ENCODE measurements around the gene TM4SF1. TPM values are rescaled to one million over a fixed set of nuclear protein-coding genes. Genes with fewer than 3 reads are reported as not detected.

Gene TM4SF1
- total RNA-seq, 1 experiment from 2014 or later = 1,063 TPM

DNA sequence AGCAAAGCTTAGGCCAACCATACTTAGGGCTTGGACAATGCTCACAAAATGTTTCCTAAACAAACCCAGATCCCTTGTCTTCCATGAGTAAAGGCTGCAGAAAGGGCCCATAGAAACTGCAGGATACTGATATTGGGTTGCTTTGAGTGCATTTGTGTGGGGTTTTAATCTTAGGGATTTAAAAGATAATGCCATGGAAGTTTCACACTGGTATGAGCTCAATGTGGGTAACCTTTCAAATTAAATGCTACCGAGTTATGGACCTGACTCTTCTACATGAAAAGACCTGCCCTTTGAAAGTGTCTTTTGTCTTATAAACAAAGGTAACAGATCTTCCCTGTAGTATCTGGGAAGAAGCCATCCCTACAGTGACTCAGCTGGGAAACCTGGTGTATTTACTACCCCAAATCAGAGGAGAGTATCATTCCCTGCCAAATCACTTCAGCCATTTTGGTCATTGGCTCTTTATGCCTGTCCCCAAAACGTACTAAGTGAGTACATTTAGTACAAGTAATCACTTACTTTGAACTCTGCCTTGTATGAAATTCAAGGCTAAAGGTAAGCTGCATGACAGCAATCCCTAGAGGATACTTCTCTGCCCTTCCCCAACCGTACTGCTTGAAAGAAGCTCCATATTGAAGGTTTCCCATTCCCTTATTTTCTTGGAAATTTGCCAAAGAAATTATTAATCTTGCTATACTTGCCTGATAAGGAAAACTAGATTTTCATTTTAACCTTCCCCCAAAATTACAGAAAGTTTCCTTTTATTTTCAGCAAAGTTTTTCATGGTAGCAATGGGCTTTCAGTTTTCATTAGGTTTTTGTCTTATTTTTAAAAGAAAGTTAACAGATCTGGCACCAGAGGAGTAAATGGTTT is 7.2 kb downstream of the TM4SF1 start:
- ATAC-seq (no peak; the same call in 1 of the 2 replicates), DNase-seq (ENCODE audit: low read depth, low spot score) (peak; percentile 63)
- Histone ChIP-seq H3K9me3 (ENCODE audit: control insufficient read depth, insufficient read depth, low read depth, low read length) (no peaks in the 10 kb centered on the region), H3K36me3 (ENCODE audit: control insufficient read depth, insufficient read depth, low read length) (peaks cover 61% of the 10 kb centered on the region), H3K4me1 (ENCODE audit: control insufficient read depth, insufficient read depth, low read length) (peaks cover 91% of the 10 kb centered on the region), H3K27me3 (ENCODE audit: control insufficient read depth, insufficient read depth, low read length) (no peaks in the 10 kb centered on the region), H3K4me3 (ENCODE audit: low read depth in 2 of 2, low read length in 2 of 2) (peak overlapping the region; percentile 49 to 88), H3K27ac (ENCODE audit: low read length) (peak overlapping the region; percentile 100)
- POLR2A ChIA-PET = interaction anchor here (0.6 to 1.3 kb wide), 7 partner anchors 12 to 138 kb away, joined by 3 to 10 read pairs (median 4); no protein-coding TSS in a partner anchor
- intact Hi-C loops (cut with micrococcal nuclease; ENCODE audit: unreplicated experiment) = loop anchor here (5.0 kb wide), 2 partner anchors 38 to 68 kb away; partner anchors contain the start of gene TM4SF18
- CTCF ChIA-PET = interaction anchor here (0.5 kb wide), 1 partner anchor 84 kb away, joined by 3 read pairs; no protein-coding TSS in a partner anchor
- in situ Hi-C loops (cut with HindIII; ENCODE audit: low pct_unique_long_range_greater_than_20kb, low sequenced_read_pairs) = no loop called here
- BruUV-seq (replicated peaks) = TSS peak; percentile 0
- TF ChIP-seq, protein P1, sequence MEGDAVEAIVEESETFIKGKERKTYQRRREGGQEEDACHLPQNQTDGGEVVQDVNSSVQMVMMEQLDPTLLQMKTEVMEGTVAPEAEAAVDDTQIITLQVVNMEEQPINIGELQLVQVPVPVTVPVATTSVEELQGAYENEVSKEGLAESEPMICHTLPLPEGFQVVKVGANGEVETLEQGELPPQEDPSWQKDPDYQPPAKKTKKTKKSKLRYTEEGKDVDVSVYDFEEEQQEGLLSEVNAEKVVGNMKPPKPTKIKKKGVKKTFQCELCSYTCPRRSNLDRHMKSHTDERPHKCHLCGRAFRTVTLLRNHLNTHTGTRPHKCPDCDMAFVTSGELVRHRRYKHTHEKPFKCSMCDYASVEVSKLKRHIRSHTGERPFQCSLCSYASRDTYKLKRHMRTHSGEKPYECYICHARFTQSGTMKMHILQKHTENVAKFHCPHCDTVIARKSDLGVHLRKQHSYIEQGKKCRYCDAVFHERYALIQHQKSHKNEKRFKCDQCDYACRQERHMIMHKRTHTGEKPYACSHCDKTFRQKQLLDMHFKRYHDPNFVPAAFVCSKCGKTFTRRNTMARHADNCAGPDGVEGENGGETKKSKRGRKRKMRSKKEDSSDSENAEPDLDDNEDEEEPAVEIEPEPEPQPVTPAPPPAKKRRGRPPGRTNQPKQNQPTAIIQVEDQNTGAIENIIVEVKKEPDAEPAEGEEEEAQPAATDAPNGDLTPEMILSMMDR (IDR thresholded peaks at IDR 0.05) = no peak
- TF ChIP-seq POLR2AphosphoS5 (IDR thresholded peaks at IDR 0.05; ENCODE audit: low read depth, low read length) (peak; percentile 88), TCF7L2 (IDR thresholded peaks at IDR 0.05; ENCODE audit: low read depth, low read length) (no peak)
- TF ChIP-seq, protein P2, sequence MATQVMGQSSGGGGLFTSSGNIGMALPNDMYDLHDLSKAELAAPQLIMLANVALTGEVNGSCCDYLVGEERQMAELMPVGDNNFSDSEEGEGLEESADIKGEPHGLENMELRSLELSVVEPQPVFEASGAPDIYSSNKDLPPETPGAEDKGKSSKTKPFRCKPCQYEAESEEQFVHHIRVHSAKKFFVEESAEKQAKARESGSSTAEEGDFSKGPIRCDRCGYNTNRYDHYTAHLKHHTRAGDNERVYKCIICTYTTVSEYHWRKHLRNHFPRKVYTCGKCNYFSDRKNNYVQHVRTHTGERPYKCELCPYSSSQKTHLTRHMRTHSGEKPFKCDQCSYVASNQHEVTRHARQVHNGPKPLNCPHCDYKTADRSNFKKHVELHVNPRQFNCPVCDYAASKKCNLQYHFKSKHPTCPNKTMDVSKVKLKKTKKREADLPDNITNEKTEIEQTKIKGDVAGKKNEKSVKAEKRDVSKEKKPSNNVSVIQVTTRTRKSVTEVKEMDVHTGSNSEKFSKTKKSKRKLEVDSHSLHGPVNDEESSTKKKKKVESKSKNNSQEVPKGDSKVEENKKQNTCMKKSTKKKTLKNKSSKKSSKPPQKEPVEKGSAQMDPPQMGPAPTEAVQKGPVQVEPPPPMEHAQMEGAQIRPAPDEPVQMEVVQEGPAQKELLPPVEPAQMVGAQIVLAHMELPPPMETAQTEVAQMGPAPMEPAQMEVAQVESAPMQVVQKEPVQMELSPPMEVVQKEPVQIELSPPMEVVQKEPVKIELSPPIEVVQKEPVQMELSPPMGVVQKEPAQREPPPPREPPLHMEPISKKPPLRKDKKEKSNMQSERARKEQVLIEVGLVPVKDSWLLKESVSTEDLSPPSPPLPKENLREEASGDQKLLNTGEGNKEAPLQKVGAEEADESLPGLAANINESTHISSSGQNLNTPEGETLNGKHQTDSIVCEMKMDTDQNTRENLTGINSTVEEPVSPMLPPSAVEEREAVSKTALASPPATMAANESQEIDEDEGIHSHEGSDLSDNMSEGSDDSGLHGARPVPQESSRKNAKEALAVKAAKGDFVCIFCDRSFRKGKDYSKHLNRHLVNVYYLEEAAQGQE (IDR thresholded peaks at IDR 0.05; ENCODE audit: insufficient read depth in 1 of 2, low read depth in 2 of 2, low read length in 1 of 2) = no peak

DNA sequence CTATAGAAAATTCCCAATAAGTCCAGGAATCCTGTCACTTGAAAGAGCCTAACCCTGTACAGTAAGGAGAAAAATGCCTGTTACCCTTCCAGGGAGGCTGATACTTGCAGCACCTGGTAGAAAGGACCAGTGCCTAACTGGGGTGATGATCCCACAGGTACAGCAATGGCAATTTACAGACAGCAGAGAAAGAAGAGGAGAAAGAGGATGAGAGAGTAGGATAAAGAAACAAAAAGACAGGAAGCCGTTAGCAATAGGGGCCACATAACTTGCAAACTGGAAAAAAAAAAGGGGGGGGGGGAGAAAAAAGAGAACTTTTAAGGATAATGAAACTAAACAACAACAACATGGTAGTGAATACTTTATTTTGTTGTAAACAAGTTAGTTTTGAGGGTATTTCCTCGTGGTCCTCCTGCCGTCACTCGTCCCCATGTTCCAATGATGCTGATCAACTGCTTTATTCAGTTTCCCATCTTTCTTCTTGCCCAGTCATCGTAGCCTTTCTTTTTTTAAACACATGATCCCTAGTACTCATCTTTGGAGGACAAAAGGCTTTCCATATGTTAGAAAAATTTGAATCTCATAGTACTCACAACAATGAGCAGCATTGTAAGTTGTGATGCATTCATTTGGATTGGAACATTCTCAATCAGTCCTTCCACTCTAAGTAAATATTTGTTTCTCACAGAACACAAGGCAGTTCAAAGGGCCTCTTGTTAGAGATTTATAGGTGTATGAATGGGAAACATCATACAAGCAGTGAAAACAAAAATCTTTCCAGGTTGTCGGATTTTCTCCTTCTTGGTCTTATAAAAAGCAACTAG is 8.6 kb downstream of the TM4SF1 start:
- ChIA-PET CTCF (no interaction called here), POLR2A (interaction anchor here (0.6 to 1.0 kb wide), 6 partner anchors 9 to 122 kb away, joined by 3 to 5 read pairs (median 3); partner anchors contain the start of gene TM4SF1)
- H3K27ac ChIP-seq (ENCODE audit: low read length) = peak overlapping the region; percentile 100
- H3K4me3 ChIP-seq (ENCODE audit: low read depth in 2 of 2, low read length in 2 of 2) = peak overlapping the region in 1 of 2 experiments; percentile 7; a peak in 2 of 4 replicates
- H3K9me3 ChIP-seq (ENCODE audit: control insufficient read depth, insufficient read depth, low read depth, low read length) = no peaks in the 10 kb centered on the region
- ATAC-seq (peak; percentile 9), DNase-seq (ENCODE audit: low read depth, low spot score) (no peak)
- BruUV-seq (replicated peaks) = TSS peak; percentile 26
- H3K4me1 ChIP-seq (ENCODE audit: control insufficient read depth, insufficient read depth, low read length) = peaks cover 83% of the 10 kb centered on the region
- intact Hi-C loops (cut with micrococcal nuclease; ENCODE audit: unreplicated experiment) (loop anchor here (5.0 kb wide), 2 partner anchors 37 to 67 kb away; partner anchors contain the start of gene TM4SF18), in situ Hi-C loops (cut with HindIII; ENCODE audit: low pct_unique_long_range_greater_than_20kb, low sequenced_read_pairs) (no loop called here)
- peak; percentile 98 for TF ChIP-seq TCF7L2 (IDR thresholded peaks at IDR 0.05; ENCODE audit: low read depth, low read length)
- 0 out of 2 replicates have a peak, but pooled peaks have one; percentile 52 for TF ChIP-seq SIN3A (IDR thresholded peaks at IDR 0.05; ENCODE audit: borderline replicate concordance, insufficient read depth, low read depth, low read length)
- TF ChIP-seq POLR2AphosphoS5 (IDR thresholded peaks at IDR 0.05; ENCODE audit: low read depth, low read length) = peak; percentile 7
- TF ChIP-seq, protein P2 (IDR thresholded peaks at IDR 0.05; ENCODE audit: insufficient read depth in 1 of 2, low read depth in 2 of 2, low read length in 1 of 2) = 0 out of 4 replicates have a peak, but pooled peaks of 1 of the 2 experiments have one; percentile 14
- TF ChIP-seq, protein P1 (IDR thresholded peaks at IDR 0.05) = peak; percentile 15
- no peaks in the 10 kb centered on the region for H3K27me3 ChIP-seq (ENCODE audit: control insufficient read depth, insufficient read depth, low read length)
- peaks cover 50% of the 10 kb centered on the region for H3K36me3 ChIP-seq (ENCODE audit: control insufficient read depth, insufficient read depth, low read length)

Data from Panc1 (cell line).